Mesenchymal stem cell (in vitro differentiated cells and primary cell): ENCODE results near the gene NMNAT3. TPM values are rescaled to one million over a fixed set of nuclear protein-coding genes. Genes with fewer than 3 reads are reported as not detected.

Experiments used
- DNase-seq: peaks from one replicate; pipeline ENCODE4 v3.0.0-alpha.2; 2013
- H2AFZ ChIP-seq: one replicate; pipeline ENCODE4 v1.6.1; 2013; ENCODE audit warnings: low read depth, mild to moderate bottlenecking, control low read depth, inconsistent platforms, low read length, moderate library complexity
- H2AK5ac ChIP-seq: 2 replicates; pipeline ENCODE4 v1.6.1; 2013; ENCODE audit warnings: low read length, moderate library complexity, mild to moderate bottlenecking, inconsistent platforms; ENCODE audit not compliant: severe bottlenecking
- H2BK120ac ChIP-seq: one replicate; pipeline ENCODE4 v1.6.1; 2013; ENCODE audit warnings: low read depth, mild to moderate bottlenecking, inconsistent platforms, low read length, moderate library complexity
- H2BK12ac ChIP-seq, 2 experiments: one replicate each; pipeline ENCODE4 v1.6.1; 2013; ENCODE audit warnings: inconsistent platforms in 2 of 2, low read length in 2 of 2, mild to moderate bottlenecking in 2 of 2, moderate library complexity in 2 of 2, control low read depth in 1 of 2
- H2BK15ac ChIP-seq: one replicate; pipeline ENCODE4 v1.6.1; 2013; ENCODE audit warnings: mild to moderate bottlenecking, low read depth, inconsistent platforms; ENCODE audit not compliant: poor library complexity, severe bottlenecking
- H2BK5ac ChIP-seq: 2 replicates; pipeline ENCODE4 v1.6.1; 2013; ENCODE audit warnings: low read depth, mild to moderate bottlenecking, low read length, control low read depth, inconsistent platforms; ENCODE audit not compliant: poor library complexity, severe bottlenecking
- H3K14ac ChIP-seq, 2 experiments: one replicate each; pipeline ENCODE4 v1.6.1; 2013; ENCODE audit warnings: inconsistent platforms in 2 of 2, low read length in 2 of 2, control low read depth in 1 of 2, mild to moderate bottlenecking in 1 of 2, moderate library complexity in 1 of 2
- H3K18ac ChIP-seq, 2 experiments: one replicate each; pipeline ENCODE4 v1.6.1; 2013; ENCODE audit warnings: inconsistent platforms in 2 of 2, low read length in 2 of 2, control low read depth in 1 of 2, low read depth in 1 of 2, mild to moderate bottlenecking in 1 of 2
- H3K23ac ChIP-seq, 2 experiments: one replicate each; pipeline ENCODE4 v1.6.1; 2013; ENCODE audit warnings: inconsistent platforms in 2 of 2, low read length in 2 of 2, mild to moderate bottlenecking in 2 of 2, moderate library complexity in 2 of 2, control low read depth in 1 of 2
- H3K27ac ChIP-seq: 2 replicates; pipeline ENCODE4 v1.5.1; 2013; ENCODE audit warnings: mild to moderate bottlenecking, moderate library complexity, low read length, control low read depth, inconsistent platforms; ENCODE audit not compliant: poor library complexity, severe bottlenecking
- H3K27me3 ChIP-seq, 2 experiments: 2 replicates each; pipeline versions ENCODE4 v1.6.1 to v1.7.0; 2013; ENCODE audit warnings: low read length in 2 of 2, mild to moderate bottlenecking in 2 of 2, moderate library complexity in 2 of 2, control low read depth in 1 of 2, inconsistent platforms in 1 of 2; ENCODE audit not compliant: control insufficient read depth in 1 of 2, insufficient read depth in 1 of 2
- H3K36me3 ChIP-seq, 2 experiments: 2 replicates each; pipeline versions ENCODE4 v1.6.1 to v1.7.0; 2013; ENCODE audit warnings: low read length in 2 of 2, control low read depth in 1 of 2, inconsistent platforms in 1 of 2, low read depth in 1 of 2, mild to moderate bottlenecking in 1 of 2; ENCODE audit not compliant: insufficient read depth in 2 of 2, control insufficient read depth in 1 of 2
- H3K4ac ChIP-seq, 2 experiments: one replicate each; pipeline ENCODE4 v1.6.1; 2013; ENCODE audit warnings: inconsistent platforms in 2 of 2, low read length in 2 of 2, mild to moderate bottlenecking in 2 of 2, moderate library complexity in 2 of 2, control low read depth in 1 of 2, low read depth in 1 of 2
- H3K4me1 ChIP-seq: 2 replicates; pipeline ENCODE4 v1.6.1; 2013; ENCODE audit warnings: low read depth, low read length, control low read depth; ENCODE audit not compliant: control insufficient read depth, insufficient read depth
- H3K4me2 ChIP-seq: 2 replicates; pipeline ENCODE4 v1.6.1; 2013; ENCODE audit warnings: low read length, mild to moderate bottlenecking, inconsistent platforms; ENCODE audit not compliant: poor library complexity, severe bottlenecking
- H3K4me3 ChIP-seq, 2 experiments: 2 replicates each; pipeline versions ENCODE4 v1.5.1 to v1.7.0; 2013; ENCODE audit warnings: low read length in 2 of 2, mild to moderate bottlenecking in 2 of 2, control low read depth in 1 of 2, low read depth in 1 of 2; ENCODE audit not compliant: insufficient read depth in 1 of 2
- H3K79me1 ChIP-seq: replicated peaks from 2 replicates; pipeline ENCODE4 v1.6.1; 2013; ENCODE audit warnings: mild to moderate bottlenecking, control low read depth, low read length, inconsistent platforms; ENCODE audit not compliant: poor library complexity, severe bottlenecking
- H3K9ac ChIP-seq: 2 replicates; pipeline ENCODE4 v1.7.0; 2013; ENCODE audit warnings: mild to moderate bottlenecking, low read length, moderate library complexity
- H3K9me3 ChIP-seq: 2 replicates; pipeline ENCODE4 v1.7.0; 2013; ENCODE audit warnings: mild to moderate bottlenecking, low read length; ENCODE audit not compliant: control insufficient read depth
- H4K8ac ChIP-seq: one replicate; pipeline ENCODE4 v1.6.1; 2013; ENCODE audit warnings: inconsistent platforms, mild to moderate bottlenecking, low read length, moderate library complexity
- H4K91ac ChIP-seq: one replicate; pipeline ENCODE4 v1.6.1; 2013; ENCODE audit warnings: mild to moderate bottlenecking, low read length, inconsistent platforms
- WGBS: methylation state at CpG from one replicate; pipeline ENCODE4 v1.1.7; 2013; ENCODE audit warnings: mixed read lengths; 5-methylcytosine and 5-hydroxymethylcytosine counted together
- polyA plus RNA-seq, 2 experiments: library from polyadenylated mRNA; stranded (reverse); fragments of 200-250 nt; gene quantifications; one replicate each; pipeline ENCODE4 v1.2.3, GENCODE V29; 2013

NMNAT3 gene
- polyA plus RNA-seq (2013, experiment 1 of 2), result 0.10 TPM
- polyA plus RNA-seq (2013, experiment 2 of 2), result 0.12 TPM

DNA sequence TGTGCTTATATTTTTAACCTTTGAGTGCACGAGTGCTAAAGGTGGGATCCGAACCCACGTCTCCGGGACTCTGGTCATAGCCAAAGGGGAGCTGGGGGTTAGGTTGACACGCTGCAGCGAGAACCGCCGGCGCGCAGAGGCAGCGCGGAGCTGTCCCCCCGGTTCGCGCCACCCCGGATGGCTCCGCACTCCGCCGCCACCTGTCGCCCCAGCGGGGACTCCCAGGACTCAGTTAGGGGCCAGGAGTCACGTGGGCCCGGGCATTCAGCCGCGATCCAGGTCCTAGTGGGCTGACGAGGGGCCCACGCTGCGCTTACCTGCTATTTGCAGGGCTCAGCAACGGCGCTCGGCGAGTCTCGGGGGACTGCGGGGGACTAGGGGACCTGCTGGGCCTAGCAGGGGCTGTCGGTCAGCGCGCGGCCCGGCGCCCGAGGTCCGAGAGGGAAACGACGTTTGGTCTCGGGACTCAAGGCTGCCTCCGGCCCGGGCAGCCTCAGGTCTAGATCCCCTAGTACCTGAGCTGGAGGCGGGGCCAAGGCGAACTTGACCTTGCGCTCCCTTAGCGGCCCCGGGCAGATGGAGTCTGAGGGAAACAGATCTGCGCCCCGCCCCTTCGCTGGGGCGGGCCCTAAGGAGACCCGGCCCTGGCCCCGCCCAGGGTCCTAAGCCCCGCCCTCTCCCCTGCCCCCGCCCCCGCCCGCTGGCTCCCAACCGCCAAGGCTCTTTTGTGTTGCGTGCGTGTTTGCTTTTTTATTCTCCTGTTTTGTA lies at the start of gene NMNAT3:
NMNAT3 (minus strand) TSS at position 585 of the 768 bp plus-strand sequence. CDS start 50,248 bp downstream, outside the sequence.
- Histone ChIP-seq H4K91ac (no peak within 1 kb of the TSS), H3K9ac (peak within 1 kb of the TSS; percentile 43), H3K4me2 (peak within 1 kb of the TSS; percentile 52), H2BK5ac (no peak within 1 kb of the TSS), H3K4me1 (peaks cover 6% of the 10 kb centered on the region), H2BK15ac (no peak within 1 kb of the TSS), H2AK5ac (no peak within 1 kb of the TSS), H2BK120ac (no peak within 1 kb of the TSS), H3K14ac (no peak within 1 kb of the TSS), H3K23ac (peak within 1 kb of the TSS in 1 of 2 experiments; percentile 23), H2AFZ (peak within 1 kb of the TSS; percentile 66), H3K18ac (peak within 1 kb of the TSS in 1 of 2 experiments; percentile 5), H4K8ac (peak within 1 kb of the TSS; percentile 62), H3K27me3 (peaks cover 21 to 47% of the 10 kb centered on the region in 2 experiments), H3K9me3 (no peaks in the 10 kb centered on the region), H3K4ac (no peak within 1 kb of the TSS), H2BK12ac (no peak within 1 kb of the TSS), H3K4me3 (peak within 1 kb of the TSS; percentile 72 to 74), H3K79me1 (no peaks in the 10 kb centered on the region), H3K27ac (no peak within 1 kb of the TSS), H3K36me3 (no peaks in the 10 kb centered on the region)
- WGBS, result 10% methylated on average over 52 of the region's 65 CpGs
- peak; percentile 52 for DNase-seq

DNA sequence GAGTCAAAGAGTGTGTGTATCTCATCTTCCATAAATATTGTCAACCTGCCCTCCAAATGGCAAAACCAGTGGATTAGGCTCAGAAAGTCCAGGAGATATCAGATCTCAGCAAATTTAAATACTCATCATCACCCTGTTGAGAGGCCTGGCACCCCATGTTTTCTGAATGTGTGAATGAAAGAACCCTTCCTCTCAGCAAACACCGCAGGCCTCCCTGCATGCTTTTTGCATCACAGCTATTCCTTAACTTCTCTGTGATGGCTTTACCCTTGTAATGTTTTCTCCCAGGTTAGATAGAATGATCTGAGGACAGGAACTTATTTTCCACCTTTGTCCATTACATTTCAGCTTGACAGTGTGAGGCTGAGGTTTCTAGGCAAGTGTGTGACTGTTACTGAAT lies 43.6 kb upstream of the NMNAT3 start:
- H4K8ac ChIP-seq, result no peak overlapping the region
- H3K79me1 ChIP-seq, result no peaks in the 10 kb centered on the region
- no peak overlapping the region for H3K4ac ChIP-seq
- no peak overlapping the region for H3K27ac ChIP-seq
- H2BK12ac ChIP-seq, result no peak overlapping the region
- H2BK15ac ChIP-seq, result no peak overlapping the region
- H3K9ac ChIP-seq, result no peak overlapping the region
- no peak overlapping the region for H3K4me3 ChIP-seq
- H3K18ac ChIP-seq, result no peak overlapping the region
- no peaks in the 10 kb centered on the region for H3K9me3 ChIP-seq
- no peaks in the 10 kb centered on the region for H3K4me1 ChIP-seq
- H2BK120ac ChIP-seq, result no peak overlapping the region
- no peak overlapping the region for H2AK5ac ChIP-seq
- H2BK5ac ChIP-seq, result no peak overlapping the region
- H3K14ac ChIP-seq, result no peak overlapping the region
- no peak overlapping the region for H3K4me2 ChIP-seq
- H3K27me3 ChIP-seq, result peaks cover 15 to 21% of the 10 kb centered on the region in 2 experiments
- no peak for DNase-seq
- no peak overlapping the region for H4K91ac ChIP-seq
- no peaks in the 10 kb centered on the region for H3K36me3 ChIP-seq
- WGBS, result 63% methylated on average over 1 of the region's 1 CpG
- no peak overlapping the region for H2AFZ ChIP-seq
- H3K23ac ChIP-seq, result no peak overlapping the region

DNA sequence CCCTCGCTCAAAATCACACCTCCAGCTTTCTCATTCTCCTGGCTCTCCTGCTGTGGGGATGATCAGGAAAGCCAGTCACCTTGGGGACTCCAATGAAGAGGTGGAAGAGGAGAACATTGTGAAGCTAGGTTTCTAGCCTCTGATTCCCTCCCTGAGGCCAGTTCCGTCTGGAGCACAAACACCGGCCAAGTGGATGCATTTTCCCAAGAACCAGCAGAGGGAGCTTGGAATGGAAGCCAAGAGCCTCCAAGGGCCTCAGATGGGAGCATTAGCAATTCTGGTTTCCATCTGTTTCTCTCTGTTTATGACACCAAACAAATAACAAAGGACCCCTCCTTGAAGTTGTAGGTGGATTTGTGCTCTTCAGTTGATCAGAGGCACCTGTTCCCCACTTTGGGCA lies 40.6 kb upstream of the NMNAT3 start:
- H3K9ac ChIP-seq, result no peak overlapping the region
- H2BK12ac ChIP-seq, result no peak overlapping the region
- H3K36me3 ChIP-seq, result no peaks in the 10 kb centered on the region
- H3K4me1 ChIP-seq, result no peaks in the 10 kb centered on the region
- peak overlapping the region; percentile 4 for H2AK5ac ChIP-seq
- H4K8ac ChIP-seq, result no peak overlapping the region
- no peak overlapping the region for H2BK15ac ChIP-seq
- H3K4ac ChIP-seq, result no peak overlapping the region
- no peak overlapping the region for H3K14ac ChIP-seq
- H4K91ac ChIP-seq, result no peak overlapping the region
- no peak overlapping the region for H3K27ac ChIP-seq
- no peak overlapping the region for H3K18ac ChIP-seq
- no peak overlapping the region for H3K4me2 ChIP-seq
- no peak overlapping the region for H2AFZ ChIP-seq
- H2BK120ac ChIP-seq, result no peak overlapping the region
- no peak overlapping the region for H3K23ac ChIP-seq
- 16% methylated on average over 2 of the region's 3 CpGs for WGBS
- H2BK5ac ChIP-seq, result no peak overlapping the region
- no peaks in the 10 kb centered on the region for H3K9me3 ChIP-seq
- no peak overlapping the region for H3K4me3 ChIP-seq
- peaks cover 24 to 38% of the 10 kb centered on the region in 2 experiments for H3K27me3 ChIP-seq
- peak; percentile 53 for DNase-seq
- H3K79me1 ChIP-seq, result no peaks in the 10 kb centered on the region

DNA sequence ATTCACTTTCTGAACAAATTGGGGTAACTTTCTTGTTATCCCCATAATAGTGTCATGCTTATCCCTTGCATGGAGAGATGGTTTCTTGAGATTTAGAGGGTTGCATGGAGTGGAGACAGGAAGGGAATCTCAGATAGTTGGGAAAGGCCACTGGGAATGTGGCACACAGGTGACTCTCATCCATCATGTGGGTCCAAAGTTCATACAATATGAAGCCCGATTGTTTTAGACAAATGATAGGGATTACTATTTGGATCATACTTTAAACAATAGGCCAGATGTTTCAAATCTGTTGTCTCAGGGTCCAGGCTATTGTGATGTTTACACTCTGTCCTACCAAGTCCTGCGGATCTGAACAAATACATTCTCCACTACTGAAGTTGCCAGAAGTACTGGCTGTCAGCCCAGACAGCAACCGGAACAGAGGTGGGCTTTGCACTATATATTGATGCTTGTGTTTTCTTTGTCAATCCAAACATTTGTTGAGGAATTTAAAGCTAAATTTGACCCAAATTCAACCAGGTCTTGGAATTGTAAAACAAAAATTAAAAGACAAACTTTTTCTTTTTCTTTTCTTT lies 39.2 kb upstream of the NMNAT3 start:
- Histone ChIP-seq H2BK120ac (no peak overlapping the region), H3K4me3 (no peak overlapping the region), H2AK5ac (no peak overlapping the region), H3K9ac (no peak overlapping the region), H3K4me2 (no peak overlapping the region), H2BK15ac (no peak overlapping the region), H3K27ac (no peak overlapping the region), H3K4me1 (no peaks in the 10 kb centered on the region), H3K27me3 (peaks cover 16 to 36% of the 10 kb centered on the region in 2 experiments), H3K18ac (no peak overlapping the region), H4K91ac (no peak overlapping the region), H3K14ac (no peak overlapping the region), H2BK12ac (no peak overlapping the region), H2AFZ (no peak overlapping the region), H2BK5ac (no peak overlapping the region), H4K8ac (no peak overlapping the region), H3K36me3 (no peaks in the 10 kb centered on the region), H3K9me3 (no peaks in the 10 kb centered on the region), H3K23ac (no peak overlapping the region), H3K79me1 (no peaks in the 10 kb centered on the region), H3K4ac (no peak overlapping the region)
- WGBS, result 100% methylated on average over 1 of the region's 3 CpGs
- no peak for DNase-seq
